GM12872 (cell line): ENCODE results near the gene PRCD.

Source experiments
- TF ChIP-seq, protein P1 (sequence below): IDR thresholded peaks from 3 replicates; pipeline ENCODE4 v1.5.1; 2011; ENCODE audit warnings: low read depth, mild to moderate bottlenecking, low read length, moderate library complexity; ENCODE audit not compliant: insufficient read depth

The PRCD gene

DNA sequence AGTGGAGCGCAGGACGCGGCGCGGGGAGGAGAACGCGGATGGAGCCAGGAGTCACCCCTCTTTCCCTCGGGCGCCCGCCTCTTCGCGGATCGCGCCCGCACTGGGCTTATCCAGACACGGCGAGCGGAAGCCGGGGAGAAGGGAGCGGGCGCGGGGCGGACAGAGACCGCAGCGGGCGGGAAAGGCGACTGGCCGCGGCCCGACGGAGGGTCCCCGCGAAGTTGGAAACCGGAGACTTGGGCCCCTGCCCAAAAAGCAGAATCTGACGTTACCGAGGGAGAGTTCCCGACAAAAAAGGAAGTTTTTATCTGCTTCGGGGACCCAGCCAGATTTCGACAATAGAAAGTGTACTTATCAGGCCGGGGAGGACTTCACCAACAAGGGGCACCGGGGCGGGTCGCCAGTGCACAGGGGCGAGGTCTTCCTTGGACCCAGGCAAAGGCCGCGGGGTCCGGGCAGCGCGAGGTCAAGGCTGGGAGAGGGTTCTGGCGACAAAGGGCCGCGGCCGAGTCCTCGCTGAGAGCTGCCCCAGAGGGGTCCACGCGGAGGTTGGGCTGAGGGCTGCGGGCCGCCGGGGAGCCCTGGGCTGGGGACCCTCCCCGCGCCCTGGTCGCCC lies 45.3 kb downstream of the PRCD start:
- TF ChIP-seq, protein P1, sequence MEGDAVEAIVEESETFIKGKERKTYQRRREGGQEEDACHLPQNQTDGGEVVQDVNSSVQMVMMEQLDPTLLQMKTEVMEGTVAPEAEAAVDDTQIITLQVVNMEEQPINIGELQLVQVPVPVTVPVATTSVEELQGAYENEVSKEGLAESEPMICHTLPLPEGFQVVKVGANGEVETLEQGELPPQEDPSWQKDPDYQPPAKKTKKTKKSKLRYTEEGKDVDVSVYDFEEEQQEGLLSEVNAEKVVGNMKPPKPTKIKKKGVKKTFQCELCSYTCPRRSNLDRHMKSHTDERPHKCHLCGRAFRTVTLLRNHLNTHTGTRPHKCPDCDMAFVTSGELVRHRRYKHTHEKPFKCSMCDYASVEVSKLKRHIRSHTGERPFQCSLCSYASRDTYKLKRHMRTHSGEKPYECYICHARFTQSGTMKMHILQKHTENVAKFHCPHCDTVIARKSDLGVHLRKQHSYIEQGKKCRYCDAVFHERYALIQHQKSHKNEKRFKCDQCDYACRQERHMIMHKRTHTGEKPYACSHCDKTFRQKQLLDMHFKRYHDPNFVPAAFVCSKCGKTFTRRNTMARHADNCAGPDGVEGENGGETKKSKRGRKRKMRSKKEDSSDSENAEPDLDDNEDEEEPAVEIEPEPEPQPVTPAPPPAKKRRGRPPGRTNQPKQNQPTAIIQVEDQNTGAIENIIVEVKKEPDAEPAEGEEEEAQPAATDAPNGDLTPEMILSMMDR = no peak

DNA sequence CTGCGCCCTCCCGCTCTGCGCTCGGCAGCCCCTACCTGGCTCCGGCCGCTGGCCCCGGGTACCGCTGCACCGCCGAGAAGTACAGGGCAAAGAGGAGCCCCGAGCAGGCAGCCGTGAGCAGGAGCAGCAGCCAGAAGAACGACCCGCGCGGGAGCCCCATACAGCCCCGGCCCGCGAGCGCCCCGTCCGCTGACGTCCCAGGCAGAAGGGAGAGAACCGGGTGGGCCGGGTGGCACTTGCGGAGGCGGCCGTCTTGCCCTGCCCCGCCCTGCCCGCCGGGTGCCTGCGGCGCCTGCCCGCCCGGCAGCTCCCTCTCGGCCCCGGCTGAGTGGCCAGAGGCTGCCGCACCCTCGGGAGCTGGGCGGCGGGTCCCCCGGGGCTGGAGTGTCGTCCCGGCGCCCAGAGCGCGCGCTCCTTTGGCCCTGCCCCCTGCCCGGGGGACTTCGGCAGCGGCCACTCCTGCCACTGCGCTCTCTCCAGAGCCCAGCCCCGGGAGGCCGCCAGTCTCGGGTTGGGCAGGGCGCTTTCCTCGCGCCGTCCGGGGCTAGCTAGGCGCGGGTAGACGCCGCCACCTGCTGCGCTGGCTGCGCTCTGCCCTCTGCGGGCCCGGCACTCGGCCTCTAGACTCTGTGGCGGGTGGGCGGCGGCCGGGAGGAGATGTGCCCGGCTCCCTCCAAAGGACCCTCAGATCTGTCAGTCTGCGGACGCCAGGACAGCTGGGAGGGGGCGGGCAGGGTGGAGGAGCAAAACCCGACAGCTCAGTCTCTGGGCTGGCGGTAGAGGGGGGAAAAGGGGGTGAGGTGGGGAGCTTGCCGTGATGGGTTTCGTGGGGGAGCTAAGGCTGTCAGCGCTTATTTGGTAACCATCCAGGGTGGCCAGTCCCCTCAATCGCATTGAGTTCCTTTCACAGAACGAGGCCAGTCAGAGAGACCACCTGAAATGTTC lies 46.1 kb downstream of the PRCD start, which contains the start of gene ST6GALNAC2:
TSS of gene ST6GALNAC2 (minus strand) at position 212 of the 945 bp plus-strand sequence. CDS start at position 160, 52 bp downstream.
- TF ChIP-seq, protein P1 = no peak

DNA sequence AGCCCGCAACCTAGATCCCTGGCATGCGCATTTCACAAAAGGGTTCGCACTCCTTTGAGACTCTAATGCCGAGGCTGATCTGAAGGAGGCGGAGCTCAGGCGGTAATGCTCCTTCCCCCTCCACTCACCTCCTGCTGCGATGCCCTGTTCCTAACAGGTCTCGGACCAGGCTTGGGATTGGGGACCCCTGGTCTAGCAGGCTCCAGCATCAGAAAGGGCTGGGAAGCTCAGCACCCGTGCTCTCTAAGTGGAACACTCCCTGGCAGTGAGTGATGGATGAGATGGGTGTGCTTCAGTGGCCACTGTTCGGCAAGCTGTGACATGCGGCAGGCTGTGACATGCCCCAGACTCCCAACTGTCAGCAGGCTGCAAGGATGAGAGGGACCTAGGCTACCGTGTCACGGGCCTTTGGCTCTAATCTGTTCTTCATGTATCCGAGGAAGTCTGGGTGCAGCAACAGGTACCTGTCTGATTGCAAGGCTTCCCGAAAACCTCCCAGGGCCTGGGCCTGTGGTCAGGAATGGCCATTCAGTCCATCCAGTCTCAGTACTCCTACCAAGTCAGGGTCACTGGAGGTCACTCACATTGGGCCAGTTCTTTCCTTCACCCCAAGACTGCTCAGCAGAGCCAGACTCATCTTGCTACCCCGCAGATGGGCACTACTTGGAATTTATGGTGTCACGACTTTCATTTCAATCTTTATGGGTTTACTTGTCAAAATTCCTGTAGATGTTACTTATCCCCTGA lies 47.1 kb downstream of the PRCD start:
- TF ChIP-seq, protein P1 = no peak

DNA sequence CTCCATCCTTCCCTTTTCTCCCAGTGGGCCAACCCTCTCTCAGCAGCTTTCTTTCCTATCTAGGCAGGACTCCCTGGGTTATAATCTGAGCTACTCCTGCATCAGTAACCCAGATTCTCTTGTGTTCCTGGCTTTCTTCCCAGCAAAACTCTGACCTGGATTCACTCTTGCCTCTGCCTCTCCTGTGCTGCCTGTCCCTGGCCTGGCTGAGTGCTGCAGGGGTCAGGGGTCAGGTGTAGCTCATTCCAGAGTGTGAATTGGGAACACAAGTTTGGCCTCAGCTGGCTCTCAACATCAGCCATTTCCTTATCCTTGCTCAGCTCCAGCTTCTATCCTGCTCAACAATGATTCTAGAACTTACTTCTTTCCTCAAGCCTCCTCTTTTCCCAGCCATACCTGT lies 48.3 kb downstream of the PRCD start:
- TF ChIP-seq, protein P1 = no peak

DNA sequence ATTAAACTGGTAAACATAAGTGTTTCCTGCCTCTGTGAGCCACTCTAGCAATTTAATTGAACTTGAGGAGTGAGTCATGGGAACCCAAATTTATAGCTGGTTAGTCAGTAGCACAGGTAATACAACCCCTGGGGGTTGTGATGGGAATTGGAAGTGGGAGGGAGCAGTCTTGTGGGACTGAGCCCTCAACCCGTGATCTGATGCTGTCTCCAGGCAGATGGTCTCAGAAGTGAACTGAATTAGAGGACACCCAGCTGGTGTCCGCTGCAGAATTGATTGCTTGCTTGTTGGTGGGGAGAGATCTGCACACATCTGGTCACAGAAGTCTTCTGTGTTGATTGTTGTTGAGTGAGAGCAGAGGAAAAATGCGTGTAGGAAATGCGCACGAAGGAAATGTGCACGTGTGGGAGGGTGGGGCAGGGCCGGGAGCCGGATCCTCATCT lies 53.6 kb downstream of the PRCD start:
- TF ChIP-seq, protein P1 = no peak

DNA sequence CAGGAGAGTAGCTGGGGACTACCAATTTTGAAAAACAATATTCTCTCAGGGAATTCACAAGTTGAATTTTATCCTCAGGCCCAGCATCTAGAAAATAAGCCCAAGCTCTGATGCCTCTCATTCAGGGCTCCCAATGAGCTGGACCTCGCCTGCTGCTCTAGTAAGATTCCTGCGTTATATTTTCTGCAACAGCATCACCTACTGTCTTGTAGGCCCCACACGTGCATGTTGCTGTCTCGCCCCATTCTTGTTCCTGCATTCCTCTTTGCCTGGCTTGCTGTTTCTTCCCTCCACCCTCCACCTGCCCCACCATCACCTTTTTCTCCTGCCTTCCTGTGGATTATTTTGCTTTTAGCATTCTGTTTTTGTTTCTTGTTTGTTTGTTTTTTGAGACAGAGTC lies 54.1 kb downstream of the PRCD start:
- TF ChIP-seq, protein P1 = no peak

DNA sequence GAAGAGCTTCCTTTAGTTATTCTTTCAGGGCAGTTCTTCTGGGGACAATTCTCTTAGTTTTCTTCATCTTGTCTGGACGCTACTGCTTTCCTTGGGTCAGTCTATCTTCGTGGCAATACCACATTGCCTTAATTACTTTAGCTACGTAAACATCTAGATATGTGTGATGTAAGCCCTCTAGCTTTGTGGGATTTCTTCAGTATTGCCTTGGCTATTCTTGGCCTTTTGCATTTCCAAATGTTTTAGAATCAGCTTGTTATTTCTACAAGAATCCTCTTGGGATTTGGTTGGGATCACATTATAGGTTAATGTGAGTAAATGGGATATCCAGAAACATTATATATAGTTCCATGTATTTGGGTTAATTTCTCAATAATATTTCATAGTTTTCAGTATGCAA lies 54.8 kb downstream of the PRCD start:
- TF ChIP-seq, protein P1 = no peak
